Activated effector memory CD4-positive, alpha-beta T cell treated with Interleukin-2 at 50 U/mL for 16 hours (primary cell): ENCODE data around the gene ELMOD1.

Experiments
- DNase-seq: peaks from one replicate; pipeline ENCODE4 v3.0.0-alpha.2; 2020

ELMOD1 gene

GRCh38 chr11:107691000-107691750 lies 100.2 kb downstream of the ELMOD1 start:
- no peak for DNase-seq

DNA sequence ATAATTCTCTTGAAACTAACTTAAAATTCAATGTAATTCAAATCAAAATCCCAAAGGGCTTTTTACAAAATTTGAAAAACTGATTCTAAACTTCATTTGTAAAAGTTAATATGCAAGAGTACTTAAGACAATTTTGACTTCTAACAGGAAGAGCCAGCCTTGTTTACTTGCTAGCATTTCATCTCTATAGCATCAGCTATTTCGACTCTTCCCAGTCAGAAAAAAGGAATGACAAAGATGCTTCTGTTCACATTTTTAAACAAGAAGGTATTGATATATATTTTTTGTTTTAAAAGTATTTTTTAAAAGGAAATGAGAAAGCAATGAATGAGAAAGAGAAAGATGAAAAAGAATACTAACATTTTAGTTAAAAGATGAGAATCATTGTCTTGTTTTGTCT lies 104.5 kb downstream of the ELMOD1 start:
- no peak for DNase-seq

DNA sequence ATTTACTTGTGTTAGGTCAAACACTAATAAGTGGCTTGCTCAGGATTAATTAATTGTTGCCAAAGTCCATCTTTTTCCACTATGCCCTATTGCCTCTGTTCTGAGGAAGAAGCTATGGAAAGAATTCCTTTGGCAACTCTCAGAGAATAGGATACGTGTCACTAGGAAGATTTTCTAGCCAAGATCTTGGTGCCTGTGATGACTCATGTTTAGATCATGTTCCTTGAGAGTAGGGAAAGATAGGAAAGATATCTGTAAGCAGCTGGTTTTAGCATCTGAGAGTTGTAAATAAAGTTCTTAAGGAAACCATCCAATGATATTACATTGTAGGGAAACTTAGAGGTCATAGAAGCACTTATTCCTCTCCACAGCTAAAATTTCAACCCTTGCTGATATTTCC lies 105.2 kb downstream of the ELMOD1 start:
- DNase-seq: no peak

DNA sequence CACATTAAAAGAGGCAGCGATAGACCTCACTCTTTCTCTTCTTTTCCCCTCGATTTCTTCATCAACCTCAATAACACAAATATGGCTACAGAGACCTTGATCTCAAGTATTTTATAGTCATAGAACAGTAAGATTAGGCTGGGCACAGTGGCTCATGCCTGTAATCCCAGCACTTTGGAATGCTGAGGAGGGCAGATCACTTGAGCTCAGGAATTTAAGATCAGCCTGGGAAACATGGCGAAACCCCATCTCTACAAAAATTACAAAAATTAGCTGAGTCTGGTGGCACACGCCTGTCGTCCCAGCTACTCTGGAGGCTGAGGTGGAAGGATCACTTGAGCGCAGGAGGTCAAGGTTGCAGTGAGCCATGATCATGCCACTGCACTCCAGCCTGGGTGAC lies 106.3 kb downstream of the ELMOD1 start:
- DNase-seq: no peak

- DNase-seq: no peak
Observed at GRCh38 chr11:107699371-107700285, 108.7 kb downstream of the ELMOD1 start.

- no peak for DNase-seq
Observed at GRCh38 chr11:107702109-107702660, 111.2 kb downstream of the ELMOD1 start.

GRCh38 chr11:107702723-107703122 lies 111.8 kb downstream of the ELMOD1 start:
- DNase-seq: no peak

DNA sequence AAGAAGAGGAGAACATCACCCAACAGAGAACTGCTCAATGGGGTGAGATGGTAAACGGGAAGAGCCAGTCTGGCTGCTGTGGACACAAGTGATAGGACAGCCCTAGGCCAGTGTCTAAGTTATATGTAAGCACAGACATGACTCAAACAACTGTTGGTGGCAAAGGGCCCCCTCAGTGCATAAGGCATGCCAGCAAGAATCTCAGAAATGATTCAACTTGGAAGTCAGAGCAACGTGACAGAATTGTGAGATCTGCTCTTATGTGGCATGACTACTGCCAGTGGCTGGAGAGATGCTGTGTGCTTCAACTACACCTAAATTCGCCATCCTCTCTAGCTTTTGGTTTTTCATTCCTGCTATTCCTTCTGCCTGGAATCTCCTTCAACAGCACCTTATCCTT lies 113.5 kb downstream of the ELMOD1 start:
- DNase-seq: no peak

GRCh38 chr11:107705027-107705426 lies 114.1 kb downstream of the ELMOD1 start:
- no peak for DNase-seq

- no peak for DNase-seq
Observed at GRCh38 chr11:107706531-107706930, 115.6 kb downstream of the ELMOD1 start.

- DNase-seq: no peak
Observed at GRCh38 chr11:107707215-107707671, 116.3 kb downstream of the ELMOD1 start.

DNA sequence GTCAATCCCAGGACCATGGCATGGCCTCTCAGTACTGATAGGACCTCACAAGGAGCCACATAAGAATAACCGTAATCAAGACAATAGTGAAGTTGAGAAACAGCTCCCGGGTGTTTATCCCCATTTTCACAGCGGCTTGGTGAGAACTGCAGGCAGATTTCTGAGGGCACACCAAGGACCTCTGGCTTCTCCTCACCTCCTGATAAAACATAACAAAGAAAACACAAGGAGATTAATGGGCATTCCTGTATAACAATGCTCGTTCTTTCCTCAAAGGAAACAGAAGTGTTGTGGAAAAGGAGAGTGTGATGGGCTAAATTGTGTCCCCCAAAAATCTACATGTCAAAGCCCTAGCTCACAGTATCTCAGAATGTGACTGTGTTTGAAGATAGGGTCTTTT lies 116.9 kb downstream of the ELMOD1 start:
- no peak for DNase-seq

GRCh38 chr11:107708792-107709191 lies 117.8 kb downstream of the ELMOD1 start:
- no peak for DNase-seq

DNA sequence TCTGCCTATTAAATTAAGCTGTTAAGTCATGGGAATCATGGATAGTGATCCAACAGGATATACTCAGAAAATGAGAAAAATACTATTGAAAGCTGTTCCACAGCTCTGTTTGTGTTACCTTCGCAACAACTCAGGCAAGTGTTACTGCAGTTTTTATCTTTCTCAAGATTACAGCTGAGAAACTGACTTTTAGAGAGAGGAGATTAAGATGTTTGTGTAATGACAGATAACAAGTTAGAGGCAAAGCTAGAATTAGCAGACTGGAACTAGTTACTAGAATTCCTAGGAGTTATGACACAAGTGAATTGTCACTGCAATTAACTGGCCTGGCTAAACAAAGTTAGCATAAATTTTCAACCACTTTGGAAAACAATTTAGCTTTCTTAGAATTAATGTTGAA lies 119.4 kb downstream of the ELMOD1 start:
- DNase-seq: no peak

GRCh38 chr11:107711861-107712755 lies 121.2 kb downstream of the ELMOD1 start, which contains the start of gene SLN:
TSS of gene SLN (minus strand) at chr11:107712056.
- DNase-seq: no peak

- DNase-seq: no peak
Observed at GRCh38 chr11:107713009-107713408, 122.1 kb downstream of the ELMOD1 start.
